Uterus (tissue), 4 donors: ENCODE results near the gene LRRC49. TPM values are rescaled to one million over a fixed set of nuclear protein-coding genes. Genes with fewer than 3 reads are reported as not detected.
"Not testable (repeated sequence)": the region's sequence is repeated elsewhere in the genome, so short reads cannot be mapped to it uniquely, and the experiment has no call there.

Source experiments
- DNase-seq, 2 donors: peaks; one replicate each; pipeline ENCODE4 v3.0.0-alpha.2; 2019 to 2020
- H3K27ac ChIP-seq, 2 donors: fragments of 200-600 bp; sonication (generic); 1 replicate in 1 of 2; 2 replicates in 1 of 2; pipeline ENCODE4 v1.5.1; 2016 to 2018
- H3K27me3 ChIP-seq, 2 donors: fragments of 200-600 bp; sonication (generic); one replicate each; pipeline ENCODE4 v1.5.1; 2018 to 2019; ENCODE audit warnings: control low read depth in 1 of 2
- H3K36me3 ChIP-seq, 2 donors: fragments of 200-600 bp; sonication (generic); one replicate each; pipeline ENCODE4 v1.5.1; 2019; ENCODE audit warnings: control low read depth in 1 of 2
- H3K4me1 ChIP-seq, 2 donors: fragments of 200-600 bp; sonication (generic); one replicate each; pipeline ENCODE4 v1.5.1; 2018 to 2019; ENCODE audit warnings: control low read depth in 1 of 2
- H3K4me3 ChIP-seq, 2 donors: fragments of 200-600 bp; sonication (generic); 1 replicate in 1 of 2; 2 replicates in 1 of 2; pipeline ENCODE4 v1.5.1; 2018 to 2019; ENCODE audit warnings: mild to moderate bottlenecking in 1 of 2
- H3K9me3 ChIP-seq, 2 donors: fragments of 200-600 bp; sonication (generic); one replicate each; pipeline ENCODE4 v1.5.1; 2019; ENCODE audit warnings: control low read depth in 1 of 2
- POLR2A ChIP-seq, 2 donors: fragments of 450-650 bp; IDR thresholded peaks; one replicate each; pipeline ENCODE4 v1.6.1; 2016; ENCODE audit warnings: antibody characterized with exemption in 2 of 2, mild to moderate bottlenecking in 1 of 2, moderate library complexity in 1 of 2
- intact Hi-C: fragments of 100-400 bp; cut with DNase I; formaldehyde crosslinking; loops from one replicate; pipeline ENCODE4 v1.15.1; 2023; ENCODE audit warnings: low total_unique reads
- total RNA-seq, 4 donors: library from RNA; depleted of rRNA in 3 of 4; stranded (reverse); fragments of >200 nt in 3 of 4; gene quantifications; one replicate each; pipeline versions ENCODE4 v1.1.0 to v1.2.4, GENCODE V29; 2014 to 2023
- TF ChIP-seq, protein P1 (sequence below), 4 experiments: fragments of 200-600 bp in 2 of 4; fragments of 450-650 bp in 2 of 4; sonication (generic) in 2 of 4; IDR thresholded peaks; one replicate each; pipeline ENCODE4 v1.5.1; 2016 to 2019; ENCODE audit warnings: antibody characterized with exemption in 4 of 4, mild to moderate bottlenecking in 2 of 4, moderate library complexity in 1 of 4
- donor health status: DM: yes; HTN: yes; CAD: no.

The LRRC49 gene
- total RNA-seq, 4 donors from 2014 or later: 13.8 to 48.7 (median 19.7) TPM

DNA sequence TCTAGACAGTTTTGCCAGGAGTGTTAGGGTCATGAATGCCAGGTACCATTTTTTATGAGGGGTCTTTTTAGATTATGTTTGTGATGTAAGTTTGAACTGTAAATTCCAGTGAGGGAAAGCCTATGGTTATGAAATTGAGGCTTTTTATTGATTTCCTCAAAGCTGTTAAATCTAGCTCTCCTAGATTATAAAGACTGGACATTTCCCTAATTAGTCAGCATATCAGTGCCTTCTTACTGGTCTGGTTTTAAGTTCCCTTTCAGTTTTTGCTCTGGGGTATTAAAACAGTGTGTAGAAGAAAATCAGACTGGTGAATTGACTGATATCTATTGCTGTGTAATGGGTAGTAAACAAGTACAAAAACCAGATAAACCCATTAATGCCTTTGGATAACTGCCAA, 39.2 kb downstream of the LRRC49 start:
- no peak for TF ChIP-seq POLR2A (IDR thresholded peaks at IDR 0.05)
- TF ChIP-seq, protein P1, sequence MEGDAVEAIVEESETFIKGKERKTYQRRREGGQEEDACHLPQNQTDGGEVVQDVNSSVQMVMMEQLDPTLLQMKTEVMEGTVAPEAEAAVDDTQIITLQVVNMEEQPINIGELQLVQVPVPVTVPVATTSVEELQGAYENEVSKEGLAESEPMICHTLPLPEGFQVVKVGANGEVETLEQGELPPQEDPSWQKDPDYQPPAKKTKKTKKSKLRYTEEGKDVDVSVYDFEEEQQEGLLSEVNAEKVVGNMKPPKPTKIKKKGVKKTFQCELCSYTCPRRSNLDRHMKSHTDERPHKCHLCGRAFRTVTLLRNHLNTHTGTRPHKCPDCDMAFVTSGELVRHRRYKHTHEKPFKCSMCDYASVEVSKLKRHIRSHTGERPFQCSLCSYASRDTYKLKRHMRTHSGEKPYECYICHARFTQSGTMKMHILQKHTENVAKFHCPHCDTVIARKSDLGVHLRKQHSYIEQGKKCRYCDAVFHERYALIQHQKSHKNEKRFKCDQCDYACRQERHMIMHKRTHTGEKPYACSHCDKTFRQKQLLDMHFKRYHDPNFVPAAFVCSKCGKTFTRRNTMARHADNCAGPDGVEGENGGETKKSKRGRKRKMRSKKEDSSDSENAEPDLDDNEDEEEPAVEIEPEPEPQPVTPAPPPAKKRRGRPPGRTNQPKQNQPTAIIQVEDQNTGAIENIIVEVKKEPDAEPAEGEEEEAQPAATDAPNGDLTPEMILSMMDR (IDR thresholded peaks at IDR 0.05): no peak
- no peak for DNase-seq
- Histone ChIP-seq H3K4me3 (no peak overlapping the region), H3K27me3 (no peaks in the 10 kb centered on the region), H3K4me1 (no peaks in the 10 kb centered on the region), H3K36me3 (no peaks in the 10 kb centered on the region), H3K27ac (no peak overlapping the region), H3K9me3 (no peaks in the 10 kb centered on the region)
- intact Hi-C loops: no loop called here

DNA sequence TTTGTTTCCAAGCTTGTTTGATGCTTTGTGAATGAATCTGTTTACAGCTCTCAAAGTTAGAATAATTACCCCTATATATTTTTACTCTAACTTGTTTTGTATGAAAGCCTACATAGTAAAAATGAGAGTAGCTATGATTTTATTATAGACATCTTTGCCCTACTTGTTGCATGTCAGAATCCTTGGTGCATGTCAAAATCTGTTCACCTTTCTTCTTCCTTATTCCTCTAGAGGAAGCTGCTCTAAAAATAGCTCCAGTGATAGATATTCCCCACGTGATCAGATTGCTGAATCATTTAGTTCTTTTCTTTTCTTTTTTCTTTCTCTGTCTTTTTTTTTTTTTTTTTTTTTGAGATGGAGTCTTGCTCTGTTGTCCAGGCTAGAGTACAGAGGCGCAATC, 39.8 kb downstream of the LRRC49 start:
- H3K27ac ChIP-seq: no peak overlapping the region
- H3K27me3 ChIP-seq: no peaks in the 10 kb centered on the region
- intact Hi-C loops: no loop called here
- H3K4me1 ChIP-seq: no peaks in the 10 kb centered on the region
- no peak for DNase-seq
- H3K36me3 ChIP-seq: no peaks in the 10 kb centered on the region
- no peak overlapping the region for H3K4me3 ChIP-seq
- TF ChIP-seq, protein P1 (IDR thresholded peaks at IDR 0.05): no peak
- TF ChIP-seq POLR2A (IDR thresholded peaks at IDR 0.05): no peak
- no peaks in the 10 kb centered on the region for H3K9me3 ChIP-seq

DNA sequence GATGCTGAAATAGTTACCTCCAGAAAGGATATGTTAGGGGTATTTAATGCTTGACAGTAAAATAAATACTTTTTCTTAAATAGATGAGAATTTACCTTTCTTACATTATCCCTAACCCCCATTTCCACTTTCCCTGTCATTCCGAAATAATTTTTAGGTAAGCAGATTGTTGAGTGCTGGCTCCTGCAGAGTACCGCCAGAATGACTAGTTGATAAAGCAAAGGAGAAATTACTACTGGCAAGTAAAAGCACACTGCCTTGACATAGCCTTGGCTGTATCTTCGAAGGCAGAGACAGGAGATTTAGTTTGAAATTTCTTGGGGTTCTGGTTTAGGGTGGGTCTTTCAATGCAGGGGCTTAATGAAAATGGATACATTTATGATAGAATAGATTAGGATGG, 40.8 kb downstream of the LRRC49 start:
- Histone ChIP-seq H3K36me3 (no peaks in the 10 kb centered on the region), H3K27me3 (no peaks in the 10 kb centered on the region), H3K4me3 (no peak overlapping the region), H3K9me3 (no peaks in the 10 kb centered on the region), H3K27ac (no peak overlapping the region), H3K4me1 (no peaks in the 10 kb centered on the region)
- DNase-seq: no peak
- intact Hi-C loops: no loop called here
- TF ChIP-seq POLR2A (IDR thresholded peaks at IDR 0.05): no peak
- TF ChIP-seq, protein P1 (IDR thresholded peaks at IDR 0.05): no peak

DNA sequence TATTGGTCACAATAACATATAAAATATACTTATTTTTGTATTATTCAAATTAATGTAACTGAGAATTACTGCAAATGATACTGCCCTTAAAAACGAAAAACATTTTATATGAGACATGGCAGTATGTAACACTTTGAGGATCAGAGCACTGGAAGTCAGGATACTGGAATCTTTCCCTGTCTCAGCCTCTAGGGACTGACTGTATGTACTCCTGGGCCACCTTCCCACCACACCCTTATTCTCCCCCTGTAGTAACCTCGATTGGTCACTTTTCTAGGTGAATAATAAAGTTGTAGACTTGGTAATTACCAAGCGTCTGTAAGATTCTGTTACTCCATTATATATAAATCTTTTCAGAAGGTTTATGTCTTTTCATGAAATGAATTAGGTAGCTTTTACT, 43.0 kb downstream of the LRRC49 start:
- Histone ChIP-seq H3K4me1 (no peaks in the 10 kb centered on the region), H3K27ac (no peak overlapping the region), H3K4me3 (no peak overlapping the region), H3K9me3 (no peaks in the 10 kb centered on the region), H3K27me3 (no peaks in the 10 kb centered on the region), H3K36me3 (no peaks in the 10 kb centered on the region)
- intact Hi-C loops: no loop called here
- DNase-seq: no peak
- TF ChIP-seq POLR2A (IDR thresholded peaks at IDR 0.05): no peak
- TF ChIP-seq, protein P1 (IDR thresholded peaks at IDR 0.05): no peak

DNA sequence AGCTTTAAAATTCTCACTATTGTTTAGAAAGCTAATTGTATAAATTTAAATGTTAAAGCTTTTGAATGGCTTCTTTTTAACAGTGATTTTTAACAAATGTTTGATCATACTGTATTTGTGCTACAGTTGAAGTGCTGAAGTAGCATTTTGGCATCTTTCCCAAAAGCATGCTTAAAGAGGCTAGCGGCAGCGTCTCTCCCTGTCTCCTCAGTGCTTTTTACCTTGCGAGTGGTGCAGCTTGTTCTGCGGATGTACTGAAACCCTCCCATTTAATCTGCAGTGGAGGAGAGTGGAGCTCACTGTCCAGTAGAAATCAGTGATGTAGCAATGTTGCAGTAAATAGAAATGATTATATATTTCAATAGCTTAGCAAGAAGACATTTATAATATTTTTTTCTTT, 43.7 kb downstream of the LRRC49 start:
- intact Hi-C loops: no loop called here
- no peak overlapping the region for H3K4me3 ChIP-seq

DNA sequence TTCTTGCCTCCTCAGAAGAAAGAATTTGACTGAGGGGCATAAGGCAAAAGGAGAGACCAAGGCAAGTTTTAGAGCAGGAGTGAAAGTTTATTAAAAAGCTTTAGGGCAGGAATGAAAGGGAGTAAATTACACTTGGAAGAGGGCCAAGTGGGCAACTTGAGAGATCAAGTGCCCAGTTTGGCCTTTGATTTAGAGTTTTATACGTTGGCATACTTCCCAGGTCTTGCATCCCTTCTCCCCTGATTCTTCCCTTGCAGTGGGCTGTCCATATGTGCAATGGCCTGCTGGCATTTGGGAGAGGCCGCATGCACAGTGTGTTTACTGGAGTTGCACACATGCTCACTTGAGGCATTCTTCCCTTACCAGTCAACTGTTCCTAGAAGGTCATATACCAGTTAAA, 50.7 kb downstream of the LRRC49 start:
- H3K36me3 ChIP-seq, H3K9me3 ChIP-seq, intact Hi-C loops, H3K4me3 ChIP-seq, DNase-seq, H3K27ac ChIP-seq, H3K4me1 ChIP-seq, H3K27me3 ChIP-seq: not testable (repeated sequence)

More for the DNA sequence above, 43.7 kb downstream of the LRRC49 start:
- no peak for TF ChIP-seq POLR2A (IDR thresholded peaks at IDR 0.05)
- TF ChIP-seq, protein P1 (IDR thresholded peaks at IDR 0.05): no peak
- no peaks in the 10 kb centered on the region for H3K27me3 ChIP-seq
- no peaks in the 10 kb centered on the region for H3K4me1 ChIP-seq
- no peak for DNase-seq
- H3K36me3 ChIP-seq: no peaks in the 10 kb centered on the region
- no peak overlapping the region for H3K27ac ChIP-seq
- H3K9me3 ChIP-seq: no peaks in the 10 kb centered on the region
